Ovary (tissue), 9 donors: Measurements from ENCODE around the gene KCNK16. TPM values are rescaled to one million over a fixed set of nuclear protein-coding genes. Genes with fewer than 3 reads are reported as not detected.

Source experiments
- DNase-seq, 5 donors: peaks; one replicate each; pipeline ENCODE4 v3.0.0-alpha.2; 2019 to 2020
- H3K27ac ChIP-seq, 2 donors: fragments of 200-600 bp; one replicate each; pipeline versions ENCODE4 v1.5.1 to v1.8.0; 2019 to 2022
- H3K27me3 ChIP-seq: fragments of 200-600 bp; one replicate; pipeline ENCODE4 v1.8.0; 2022
- H3K36me3 ChIP-seq: fragments of 200-600 bp; sonication (generic); one replicate; pipeline ENCODE4 v1.5.1; 2019
- H3K4me1 ChIP-seq: one replicate; pipeline ENCODE4 v1.8.1; 2013; ENCODE audit warnings: mild to moderate bottlenecking, moderate library complexity; ENCODE audit not compliant: insufficient read depth
- H3K4me3 ChIP-seq: fragments of 200-600 bp; sonication (generic); one replicate; pipeline ENCODE4 v1.5.1; 2017
- H3K9me3 ChIP-seq, 2 donors: fragments of 200-600 bp in 1 of 2; sonication (generic) in 1 of 2; one replicate each; pipeline versions ENCODE4 v1.5.1 to v1.8.1; 2013 to 2019; ENCODE audit warnings: mild to moderate bottlenecking in 1 of 2, moderate library complexity in 1 of 2
- CTCF ChIP-seq, 3 donors: fragments of 450-650 bp in 2 of 3; fragments of 200-600 bp in 1 of 3; IDR thresholded peaks; one replicate each; pipeline versions ENCODE4 v1.5.1 to v1.8.0; 2016 to 2022; ENCODE audit warnings: antibody characterized with exemption in 3 of 3, mild to moderate bottlenecking in 1 of 3
- EP300 ChIP-seq: sonication (generic); formaldehyde crosslinking; IDR thresholded peaks from one replicate; pipeline ENCODE4 v1.6.1; 2017; ENCODE audit warnings: antibody characterized with exemption
- POLR2A ChIP-seq: fragments of 450-650 bp; IDR thresholded peaks from one replicate; pipeline ENCODE4 v1.6.1; 2017; ENCODE audit warnings: antibody characterized with exemption, mild to moderate bottlenecking, moderate library complexity
- WGBS, 3 donors: extraction: QIAGEN DNeasy Blood & Tissue Kit in 1 of 3; methylation state at CpG; one replicate each; pipeline versions ENCODE4 v1.1.5 to v1.1.7; 2013 to 2017; 5-methylcytosine and 5-hydroxymethylcytosine counted together
- intact Hi-C, 4 donors: fragments of 100-400 bp; cut with DNase I; formaldehyde crosslinking; loops; one replicate each; pipeline versions ENCODE4 v1.11.0 to v1.15.1; 2022 to 2023
- polyA plus RNA-seq, 2 donors: library from polyadenylated mRNA; stranded (reverse); fragments of 200-250 nt in 1 of 2; fragments of 350-450 nt in 1 of 2; fragmentation: Illumina TruSeq in 1 of 2; extraction: RNeasy Lipid Tissue Mini Kit (QIAGEN cat#74804) in 1 of 2; gene quantifications; one replicate each; pipeline ENCODE4 v1.2.3, GENCODE V29; 2013 to 2014
- total RNA-seq, 7 donors: library from RNA; depleted of rRNA in 2 of 7; stranded (reverse); fragments of >200 nt in 2 of 7; fragmentation: NEBNext Ultra II Directional in 3 of 7; extraction: Animal tissue kit (Norgen Biotek cat#: 25700) in 3 of 7; gene quantifications; one replicate each; pipeline versions ENCODE4 v1.1.0 to v1.2.4, GENCODE V29; 2016 to 2023
- donor health status: DM: no; HTN: no; CAD: no; lungs with moderate emphysema.
- donor health status: DM: no; HTN: no; CAD: no.
- donor health status: Bipolar disorder and iron deficiency.
- donor health status: DM: yes; HTN: yes; CAD: no.
- donor health status: DM: no; HTN: no; CAD: no.
- donor health status: DM: yes; HTN: yes; CAD: no.

The KCNK16 gene
- total and polyA plus RNA-seq, 9 donors: not detected

GRCh38 chr6:39341352-39341751 is 18.9 kb upstream of the KCNK16 start:
- Histone ChIP-seq H3K9me3 (no peaks in the 10 kb centered on the region), H3K4me1 (peaks cover 19% of the 10 kb centered on the region), H3K27me3 (no peaks in the 10 kb centered on the region), H3K27ac (no peak overlapping the region), H3K36me3 (no peaks in the 10 kb centered on the region), H3K4me3 (no peak overlapping the region)
- intact Hi-C loops: no loop called here
- WGBS, 3 donors: 92 to 98% (median 93%) methylated on average over 3 of the region's 3 CpGs
- TF ChIP-seq CTCF (IDR thresholded peaks at IDR 0.05) (no peak), POLR2A (no peak), EP300 (no peak)
- no peak for DNase-seq

GRCh38 chr6:39339868-39340550 is 17.5 kb upstream of the KCNK16 start:
- WGBS, 3 donors: 23 to 30% (median 30%) methylated on average over 10 of the region's 10 CpGs
- Histone ChIP-seq H3K36me3 (no peaks in the 10 kb centered on the region), H3K9me3 (no peaks in the 10 kb centered on the region), H3K27me3 (no peaks in the 10 kb centered on the region), H3K4me3 (no peak overlapping the region), H3K4me1 (peaks cover 19% of the 10 kb centered on the region), H3K27ac (no peak overlapping the region)
- intact Hi-C loops: no loop called here
- TF ChIP-seq CTCF (IDR thresholded peaks at IDR 0.05): no peak
- no peak for TF ChIP-seq EP300
- TF ChIP-seq POLR2A: no peak
- DNase-seq: no peak

- Histone ChIP-seq H3K27ac (no peak overlapping the region), H3K9me3 (no peaks in the 10 kb centered on the region), H3K4me1 (peaks cover 19% of the 10 kb centered on the region), H3K4me3 (no peak overlapping the region), H3K36me3 (no peaks in the 10 kb centered on the region), H3K27me3 (no peaks in the 10 kb centered on the region)
- DNase-seq: no peak
- WGBS, 3 donors: 57 to 65% (median 58%) methylated on average over 9 of the region's 9 CpGs
- intact Hi-C loops: no loop called here
- TF ChIP-seq POLR2A (no peak), CTCF (IDR thresholded peaks at IDR 0.05) (no peak), EP300 (no peak)
Observed at GRCh38 chr6:39339096-39339867, 16.8 kb upstream of the KCNK16 start.

- DNase-seq: no peak
- H3K4me1 ChIP-seq: peaks cover 14% of the 10 kb centered on the region
- H3K36me3 ChIP-seq: no peaks in the 10 kb centered on the region
- no peaks in the 10 kb centered on the region for H3K27me3 ChIP-seq
- intact Hi-C loops: no loop called here
- no peaks in the 10 kb centered on the region for H3K9me3 ChIP-seq
- no peak overlapping the region for H3K4me3 ChIP-seq
- TF ChIP-seq POLR2A (no peak), EP300 (no peak), CTCF (IDR thresholded peaks at IDR 0.05) (no peak)
- 82 to 88% (median 87%) methylated on average over 5 of the region's 5 CpGs for WGBS, 3 donors
- no peak overlapping the region for H3K27ac ChIP-seq
Observed at GRCh38 chr6:39338397-39338796, 15.9 kb upstream of the KCNK16 start.
